GM12891 (cell line): Measurements from ENCODE around the gene FBXW12.

Source experiments
- PAX5 ChIP-seq: IDR thresholded peaks from 2 replicates; pipeline ENCODE4 v1.6.1; 2011; ENCODE audit warnings: low read length, moderate library complexity, mild to moderate bottlenecking; ENCODE audit not compliant: insufficient read depth, severe bottlenecking
- POLR2A ChIP-seq: IDR thresholded peaks from 2 replicates; pipeline ENCODE4 v1.6.1; 2011; ENCODE audit warnings: low read depth, low read length, control low read depth
- POLR2AphosphoS5 ChIP-seq: IDR thresholded peaks from 2 replicates; pipeline ENCODE4 v1.6.1; 2011; ENCODE audit warnings: low read depth, low read length, control low read depth
- SPI1 ChIP-seq: IDR thresholded peaks from 2 replicates; pipeline ENCODE4 v1.6.1; 2011; ENCODE audit warnings: low read depth, low read length, control low read depth
- TAF1 ChIP-seq: IDR thresholded peaks from 2 replicates; pipeline ENCODE4 v1.6.1; 2011; ENCODE audit warnings: low read depth, low read length, control low read depth

DNA sequence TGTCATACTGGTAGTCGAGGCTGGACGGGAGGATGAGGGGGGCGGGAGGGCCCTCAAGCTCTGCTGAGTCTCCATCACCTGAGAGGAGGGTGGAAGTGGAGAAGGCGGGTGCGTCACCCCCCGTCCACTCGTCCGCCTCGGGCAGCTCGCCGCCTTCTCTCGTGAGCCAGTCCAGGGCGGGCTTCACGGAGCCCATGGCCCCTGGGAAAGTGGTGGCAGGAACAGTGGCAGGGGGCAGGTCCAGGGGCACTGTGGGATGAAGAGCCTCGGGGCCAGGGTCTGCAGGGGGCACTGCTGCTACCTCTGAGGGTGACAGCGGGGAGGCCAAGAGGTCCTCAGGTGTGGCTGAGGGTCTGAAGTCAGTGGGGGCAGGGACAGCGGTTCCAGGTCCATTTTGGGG is 47.6 kb downstream of the FBXW12 start:
- no peak for TF ChIP-seq POLR2A
- TF ChIP-seq TAF1 = no peak
- TF ChIP-seq PAX5 = no peak
- no peak for TF ChIP-seq POLR2AphosphoS5
- TF ChIP-seq SPI1 = no peak
